NAMALWA (cell line): ENCODE data around the gene PRKAG2.

Experiments used
- DNase-seq: peaks from one replicate; pipeline ENCODE4 v3.0.0-alpha.2; 2015; ENCODE audit warnings: low spot score

PRKAG2 gene

GRCh38 chr7:151817981-151818673, 58.8 kb downstream of the PRKAG2 start:
- DNase-seq, result no peak

- no peak for DNase-seq
Observed at GRCh38 chr7:151817315-151817690, 59.6 kb downstream of the PRKAG2 start.

GRCh38 chr7:151816562-151817314, 60.2 kb downstream of the PRKAG2 start:
- no peak for DNase-seq

DNA sequence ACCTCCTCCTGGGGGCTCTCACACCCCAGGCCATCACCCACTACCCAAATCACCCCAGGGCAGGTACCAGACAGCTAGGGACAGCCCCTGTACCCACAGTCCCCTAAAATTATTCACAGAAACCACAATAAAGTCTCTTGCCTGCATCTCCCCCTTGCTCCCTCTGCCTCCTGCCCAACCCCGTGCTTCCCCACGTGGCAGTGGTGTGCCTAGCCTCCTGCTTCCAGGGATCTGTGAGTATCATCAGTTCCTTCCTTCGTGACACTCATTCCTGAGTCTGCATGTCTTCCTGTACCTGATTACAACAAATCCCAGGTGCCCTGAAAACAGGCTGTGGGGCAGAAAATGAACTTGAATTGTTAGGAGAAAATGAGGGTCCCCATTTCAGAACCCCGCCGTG, 61.5 kb downstream of the PRKAG2 start:
- no peak for DNase-seq

- DNase-seq, result no peak
Observed at GRCh38 chr7:151814400-151815009, 62.4 kb downstream of the PRKAG2 start.

GRCh38 chr7:151813997-151814396, 62.9 kb downstream of the PRKAG2 start:
- no peak for DNase-seq

- DNase-seq, result no peak
Observed at GRCh38 chr7:151813445-151813844, 63.5 kb downstream of the PRKAG2 start.

- no peak for DNase-seq
Observed at GRCh38 chr7:151812967-151813366, 63.9 kb downstream of the PRKAG2 start.

DNA sequence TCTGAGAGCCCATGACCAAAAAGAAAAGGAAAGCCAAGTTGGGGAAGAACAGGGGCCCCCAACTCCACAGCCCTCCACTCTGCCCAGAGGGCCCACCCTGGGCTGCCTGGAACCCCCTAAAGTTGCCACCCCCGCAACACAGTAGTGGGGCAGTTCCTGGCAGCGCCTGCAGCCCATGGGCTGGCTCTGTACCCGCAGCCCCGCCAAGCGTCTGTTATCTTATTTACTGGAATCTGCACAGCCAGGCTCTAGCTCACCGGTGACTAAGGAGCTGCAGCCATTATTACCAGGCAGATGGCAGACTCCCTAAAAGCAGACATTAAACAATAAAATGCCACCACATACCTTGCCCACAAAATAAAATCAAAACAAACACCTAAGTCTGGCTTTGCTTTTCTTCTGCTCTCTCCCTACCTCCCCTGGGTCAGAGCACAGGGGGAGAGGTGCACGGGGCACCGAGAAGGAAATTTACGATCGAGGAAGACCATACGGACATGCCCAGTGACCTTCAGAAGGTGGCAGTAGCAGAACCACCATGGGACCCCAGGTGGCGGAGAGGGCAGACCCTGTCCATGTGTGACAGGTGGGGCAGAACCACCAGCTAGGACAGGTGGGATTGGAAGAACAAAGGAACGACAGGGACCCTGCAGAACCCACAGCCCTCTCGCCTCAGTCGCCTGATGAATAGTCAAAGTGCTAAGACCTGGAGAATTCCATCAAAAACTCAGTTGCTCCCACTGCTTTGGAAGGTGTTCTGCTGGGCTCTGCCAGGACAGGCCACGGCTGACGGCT, 66.3 kb downstream of the PRKAG2 start:
- no peak for DNase-seq

GRCh38 chr7:151809864-151810170, 67.1 kb downstream of the PRKAG2 start:
- DNase-seq, result no peak

DNA sequence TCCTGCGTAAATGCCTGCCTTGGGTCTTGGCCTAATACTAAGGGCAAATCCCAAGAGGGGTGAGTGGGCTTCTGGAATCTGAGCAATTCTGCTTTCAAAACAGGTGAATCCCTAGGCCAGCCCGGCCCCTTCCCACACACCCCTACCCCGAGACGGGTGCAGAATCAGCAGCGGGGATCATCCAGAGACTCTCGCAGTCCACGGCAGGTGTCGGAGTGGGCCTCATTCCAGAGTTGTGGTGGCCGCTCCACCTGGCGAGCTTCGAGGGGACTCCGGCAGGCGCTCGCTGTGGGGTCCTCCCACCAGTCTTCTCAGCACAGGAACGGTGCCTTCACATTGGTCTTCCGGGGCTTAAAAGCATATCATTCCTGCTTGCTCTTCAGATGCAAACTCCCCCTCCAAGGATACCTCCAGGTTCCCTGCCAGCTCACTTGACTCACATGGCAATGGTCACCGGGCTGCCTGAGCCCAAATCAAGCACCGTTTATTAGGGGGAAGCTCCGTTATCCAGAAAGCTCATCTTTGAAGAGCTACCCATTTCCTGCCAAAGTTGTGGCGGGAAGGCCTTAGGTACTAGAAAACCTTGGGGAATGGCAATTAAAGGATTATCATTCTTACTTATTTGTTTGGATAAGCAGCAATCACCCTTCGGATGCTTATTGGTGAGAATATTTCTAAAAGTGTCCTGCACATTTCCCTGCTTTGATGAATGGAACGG, 67.6 kb downstream of the PRKAG2 start:
- no peak for DNase-seq

- no peak for DNase-seq
Observed at GRCh38 chr7:151808400-151809145, 68.3 kb downstream of the PRKAG2 start.

GRCh38 chr7:151807846-151808245, 69.1 kb downstream of the PRKAG2 start:
- DNase-seq, result no peak

- no peak for DNase-seq
Observed at GRCh38 chr7:151806952-151807775, 69.8 kb downstream of the PRKAG2 start.

DNA sequence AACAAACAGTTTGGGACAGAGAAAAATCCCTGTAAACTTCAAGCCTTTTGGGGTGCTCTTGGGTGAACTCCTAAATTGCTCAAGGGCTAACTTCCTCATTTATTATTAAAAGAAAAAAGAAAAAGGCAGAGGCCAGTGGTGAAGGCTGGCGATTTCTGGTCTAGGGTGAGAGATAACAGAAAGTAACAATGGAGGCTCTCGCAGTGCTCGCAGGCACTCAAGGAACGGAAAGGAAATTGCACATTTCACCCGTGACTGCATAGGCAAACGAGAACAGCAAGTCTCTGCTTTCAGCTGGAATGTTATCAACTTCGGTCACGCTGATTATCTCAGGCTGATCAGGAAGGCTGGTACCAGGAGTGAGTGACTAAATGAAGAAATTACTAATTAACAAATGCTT, 70.7 kb downstream of the PRKAG2 start:
- DNase-seq, result no peak

DNA sequence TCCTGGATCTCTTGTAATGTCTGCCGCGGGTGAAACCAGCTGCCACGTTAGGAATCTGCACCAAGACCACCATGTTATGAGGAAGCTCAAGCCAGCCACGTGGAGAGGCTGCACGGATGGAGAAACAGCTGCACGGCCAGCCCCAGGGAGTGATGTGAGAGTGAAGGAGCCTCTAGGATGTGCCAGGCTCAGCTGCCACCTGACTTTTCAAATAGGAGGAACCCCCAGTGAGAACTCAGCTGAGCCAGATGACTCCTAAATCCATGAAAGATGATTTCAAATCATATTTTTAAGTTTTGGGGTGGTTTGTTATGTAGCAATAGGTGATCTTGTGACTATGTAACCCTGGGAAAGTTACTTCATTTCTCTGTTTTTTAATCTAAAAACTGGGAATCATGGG, 71.7 kb downstream of the PRKAG2 start:
- no peak for DNase-seq

DNA sequence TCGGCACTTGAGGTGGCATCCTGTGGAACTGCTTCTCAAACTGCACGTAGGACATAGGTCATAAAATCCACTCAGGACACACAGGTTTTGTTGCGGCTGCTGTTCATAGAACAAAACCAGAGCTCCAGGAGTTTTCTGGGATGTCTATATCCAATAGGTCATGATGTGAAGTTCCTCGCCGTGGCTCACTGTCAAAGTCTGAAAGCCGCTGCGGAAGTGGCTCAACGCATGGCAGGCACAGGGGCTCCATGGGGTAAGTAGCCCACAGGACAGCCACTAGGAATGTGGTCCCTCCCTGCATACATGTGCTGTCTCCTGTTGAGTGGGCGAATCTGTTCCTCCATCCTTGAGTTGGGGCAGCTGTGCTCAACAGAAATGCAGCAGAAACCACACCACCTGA, 72.2 kb downstream of the PRKAG2 start:
- DNase-seq, result no peak

DNA sequence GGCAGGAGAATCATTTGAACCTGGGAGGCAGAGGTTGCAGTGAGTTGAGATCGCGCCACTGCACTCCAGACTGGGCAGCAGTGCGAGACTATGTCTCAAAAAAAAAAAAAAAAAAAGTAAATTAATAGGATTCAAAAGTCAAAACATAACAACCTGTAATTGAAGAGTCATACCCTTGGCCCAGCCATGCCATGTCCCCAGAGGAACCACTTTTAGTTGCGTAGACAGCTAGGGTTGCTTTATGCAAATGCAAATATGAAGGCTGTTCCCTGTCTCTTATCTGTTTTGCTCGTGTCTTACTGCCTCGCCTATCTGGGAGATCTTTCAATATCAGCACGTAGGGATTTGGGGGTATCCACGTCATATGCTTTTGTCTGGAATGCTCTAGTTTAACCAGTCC, 73.1 kb downstream of the PRKAG2 start:
- no peak for DNase-seq

DNA sequence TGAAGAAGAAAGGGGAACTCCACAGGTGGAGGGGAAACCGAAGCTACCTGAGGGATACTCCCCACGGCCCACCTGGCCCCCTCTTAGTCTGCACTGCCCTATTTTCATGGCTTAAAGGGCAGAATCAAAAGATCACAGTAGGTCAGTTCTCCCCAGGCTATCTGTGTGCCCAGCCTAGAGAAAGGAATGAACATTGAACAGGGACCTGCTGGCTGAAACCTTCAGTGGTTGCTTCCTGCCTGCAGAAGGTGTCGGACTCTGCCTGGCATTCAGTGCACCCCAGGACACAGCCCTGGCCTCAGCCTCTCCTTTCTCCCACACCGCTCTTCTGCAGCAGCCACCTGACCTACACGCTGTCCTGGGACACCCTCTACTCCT, 74.5 kb downstream of the PRKAG2 start:
- DNase-seq, result no peak

DNA sequence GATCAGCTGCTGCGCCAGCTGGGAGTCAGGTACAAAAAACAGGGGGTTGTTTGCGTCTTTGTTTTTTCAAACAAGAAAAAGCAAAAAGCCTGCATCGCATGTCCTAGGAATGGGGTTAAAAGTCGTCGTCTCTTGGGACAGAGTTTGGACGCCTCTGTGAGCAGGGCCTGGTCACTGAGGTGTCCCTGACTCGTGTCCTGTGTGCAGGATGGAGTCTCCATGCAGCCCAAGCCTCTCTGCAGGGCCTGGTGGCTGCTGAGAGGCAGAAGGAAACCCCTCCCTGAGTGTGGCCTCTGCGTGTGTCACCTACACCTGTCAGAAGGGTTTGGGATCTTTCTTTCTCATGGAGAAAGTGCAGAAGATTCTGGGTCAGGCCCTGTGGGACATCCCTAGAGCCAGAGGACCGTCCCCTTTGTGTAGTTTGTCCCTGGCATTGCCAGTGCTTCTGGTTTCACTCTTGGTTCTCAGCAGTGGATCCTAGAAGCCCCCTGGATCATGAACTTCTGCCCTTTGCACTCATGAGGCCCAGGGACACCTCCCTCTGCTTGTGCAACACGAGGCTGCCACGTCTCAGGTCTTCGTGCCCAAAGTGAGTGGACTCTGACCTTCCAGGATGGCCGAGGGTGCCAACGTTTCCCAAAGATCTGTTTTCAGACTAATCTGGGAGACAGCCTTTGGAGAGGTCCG, 75.0 kb downstream of the PRKAG2 start:
- DNase-seq, result no peak
